Type B pancreatic cell (in vitro differentiated cells): ENCODE results near the gene CREB3L4. TPM values are rescaled to one million over a fixed set of nuclear protein-coding genes. Genes with fewer than 3 reads are reported as not detected.
A peak's percentile ranks its signal among the peaks of the same experiment; 100 is the strongest.

ENCODE experiments used
- DNase-seq: peaks from one replicate; pipeline ENCODE4 v3.0.0; 2021; ENCODE audit warnings: mixed read lengths; ENCODE audit not compliant: unreplicated experiment; ENCODE audit errors: extremely low spot score
- H3K27ac Mint-ChIP-seq: 2 replicates; pipeline ENCODE4 v1.8.0; 2021; ENCODE audit warnings: mild to moderate bottlenecking, mixed read lengths
- H3K27me3 Mint-ChIP-seq: 2 replicates; pipeline ENCODE4 v1.8.0; 2021; ENCODE audit warnings: mixed read lengths
- H3K36me3 Mint-ChIP-seq: 2 replicates; pipeline ENCODE4 v1.8.0; 2021; ENCODE audit warnings: mixed read lengths
- H3K4me1 Mint-ChIP-seq: one replicate; pipeline ENCODE4 v1.8.0; 2021; ENCODE audit warnings: mixed read lengths; ENCODE audit not compliant: unreplicated experiment
- H3K4me3 Mint-ChIP-seq: 2 replicates; pipeline ENCODE4 v1.8.0; 2021; ENCODE audit warnings: mild to moderate bottlenecking, mixed read lengths
- H3K9me3 Mint-ChIP-seq: 2 replicates; pipeline ENCODE4 v1.8.0; 2021; ENCODE audit warnings: mixed read lengths
- total RNA-seq: library from RNA; stranded (reverse); gene quantifications from 2 replicates; pipeline ENCODE4 v1.2.1, GENCODE V29; 2021; ENCODE audit warnings: low replicate concordance
- TF ChIP-seq, protein P1 (sequence below): fragments of 200-600 bp; sonication (generic); conservative IDR thresholded peaks from 2 replicates; pipeline ENCODE4 v1.5.0; 2021; ENCODE audit warnings: antibody characterized with exemption, mild to moderate bottlenecking

Gene CREB3L4
- total RNA-seq, 1 donor from 2014 or later = 31.8 TPM

DNA sequence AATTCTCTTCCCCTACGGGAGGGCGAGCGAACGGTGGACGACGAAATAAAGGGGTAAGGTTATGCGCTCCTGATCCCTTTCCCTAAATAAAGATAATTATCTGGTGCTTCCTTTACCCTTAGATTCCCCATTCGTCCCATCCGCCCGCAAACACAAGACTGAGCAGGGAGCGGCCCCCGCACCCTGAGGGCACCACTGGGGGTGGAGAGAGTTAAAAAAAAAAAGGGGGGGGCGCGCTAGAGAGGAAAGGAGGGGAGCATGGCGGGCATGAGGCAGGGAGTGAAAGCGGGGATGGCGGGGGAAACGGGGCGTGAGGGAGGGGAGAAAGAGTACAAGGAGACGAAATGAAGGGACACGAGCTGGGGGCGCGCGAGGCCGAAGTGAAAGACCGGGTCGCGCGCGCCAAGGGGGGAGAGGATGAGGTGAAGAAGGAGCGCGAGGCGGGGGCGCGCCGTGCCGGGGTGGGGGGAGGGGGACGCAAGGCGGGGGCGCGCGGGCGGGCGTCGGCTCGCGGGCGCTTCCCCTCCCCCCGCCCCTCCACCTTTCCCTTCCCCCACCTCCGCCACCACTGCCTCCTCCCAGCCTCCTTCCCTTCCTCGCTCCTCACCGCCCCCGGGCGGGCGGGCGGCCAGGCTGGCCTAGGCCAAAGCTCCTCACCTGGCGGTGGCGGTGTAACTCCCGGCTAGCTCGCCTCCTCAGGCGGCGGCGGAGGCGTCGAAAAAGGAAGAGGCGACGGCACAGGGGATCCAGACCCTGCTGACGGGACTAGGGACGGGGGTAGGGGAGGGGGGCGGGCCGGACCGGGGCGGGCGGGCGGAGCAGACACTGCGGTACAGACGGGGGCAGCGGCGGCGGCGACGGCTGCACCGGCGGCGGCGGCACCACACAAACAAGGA, 45.4 kb upstream of the CREB3L4 start:
- H3K36me3 Mint-ChIP-seq = no peaks in the 10 kb centered on the region
- no peak for DNase-seq

DNA sequence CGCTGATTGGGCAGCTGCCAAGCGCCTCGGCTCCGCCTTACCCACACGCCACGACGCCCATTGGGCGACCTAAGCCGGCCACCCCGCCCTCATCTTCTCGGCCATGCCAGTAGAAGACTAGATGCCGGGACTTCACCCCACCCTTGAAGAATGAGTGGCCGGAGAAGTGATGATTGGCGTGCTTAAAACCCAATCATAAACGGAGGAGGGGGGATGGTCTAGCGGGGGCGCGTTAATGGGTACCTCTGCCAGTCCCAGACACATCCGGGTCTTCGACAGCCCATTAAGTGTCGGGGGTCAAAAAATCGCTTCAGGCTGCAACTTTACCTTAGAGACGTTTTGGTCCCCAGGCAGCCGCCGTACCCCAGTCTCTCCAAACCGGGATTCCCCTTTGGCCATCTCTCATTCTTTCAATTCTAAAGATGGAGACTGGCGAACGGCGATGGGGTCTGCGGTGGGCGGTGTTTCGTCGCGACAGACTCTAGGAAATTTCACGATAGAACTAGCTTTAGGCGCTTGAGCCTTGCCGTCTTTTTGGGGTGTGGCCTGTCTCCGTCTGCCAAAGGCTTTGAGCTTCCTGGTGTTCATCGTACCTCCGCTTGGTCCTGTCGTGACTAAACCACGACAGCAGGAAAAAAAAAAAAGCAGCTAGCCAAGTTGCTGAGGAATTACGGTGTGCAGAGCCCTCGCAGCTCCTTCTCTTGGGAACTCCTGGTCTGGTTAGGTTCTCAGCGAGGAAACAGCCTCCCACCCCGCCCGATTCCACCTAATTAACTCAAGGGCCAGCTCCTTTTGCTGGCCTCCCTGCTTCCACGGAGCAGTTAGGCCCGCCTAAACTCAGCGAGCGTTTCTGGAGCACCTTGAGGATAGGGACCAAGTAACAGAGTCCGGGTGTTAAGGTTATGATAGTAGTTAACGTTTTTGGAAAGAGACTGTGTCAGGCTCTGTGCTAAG, 44.5 kb upstream of the CREB3L4 start, which contains the start of gene GATAD2B:
Gene GATAD2B, minus strand, starts transcription at position 1 of the 954 bp plus-strand sequence. CDS start 94,625 bp downstream, outside the sequence.
- H3K4me1 Mint-ChIP-seq = peaks cover 34% of the 10 kb centered on the region
- TF ChIP-seq, protein P1, sequence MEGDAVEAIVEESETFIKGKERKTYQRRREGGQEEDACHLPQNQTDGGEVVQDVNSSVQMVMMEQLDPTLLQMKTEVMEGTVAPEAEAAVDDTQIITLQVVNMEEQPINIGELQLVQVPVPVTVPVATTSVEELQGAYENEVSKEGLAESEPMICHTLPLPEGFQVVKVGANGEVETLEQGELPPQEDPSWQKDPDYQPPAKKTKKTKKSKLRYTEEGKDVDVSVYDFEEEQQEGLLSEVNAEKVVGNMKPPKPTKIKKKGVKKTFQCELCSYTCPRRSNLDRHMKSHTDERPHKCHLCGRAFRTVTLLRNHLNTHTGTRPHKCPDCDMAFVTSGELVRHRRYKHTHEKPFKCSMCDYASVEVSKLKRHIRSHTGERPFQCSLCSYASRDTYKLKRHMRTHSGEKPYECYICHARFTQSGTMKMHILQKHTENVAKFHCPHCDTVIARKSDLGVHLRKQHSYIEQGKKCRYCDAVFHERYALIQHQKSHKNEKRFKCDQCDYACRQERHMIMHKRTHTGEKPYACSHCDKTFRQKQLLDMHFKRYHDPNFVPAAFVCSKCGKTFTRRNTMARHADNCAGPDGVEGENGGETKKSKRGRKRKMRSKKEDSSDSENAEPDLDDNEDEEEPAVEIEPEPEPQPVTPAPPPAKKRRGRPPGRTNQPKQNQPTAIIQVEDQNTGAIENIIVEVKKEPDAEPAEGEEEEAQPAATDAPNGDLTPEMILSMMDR = no peak

More for the DNA sequence above, 45.4 kb upstream of the CREB3L4 start:
- TF ChIP-seq, protein P1 = peak; percentile 52
- peaks cover 37% of the 10 kb centered on the region for H3K4me1 Mint-ChIP-seq
- peaks cover 3% of the 10 kb centered on the region for H3K27me3 Mint-ChIP-seq
- H3K27ac Mint-ChIP-seq = peak overlapping the region; percentile 95
- H3K4me3 Mint-ChIP-seq = peak overlapping the region; percentile 96
- H3K9me3 Mint-ChIP-seq = no peaks in the 10 kb centered on the region

DNA sequence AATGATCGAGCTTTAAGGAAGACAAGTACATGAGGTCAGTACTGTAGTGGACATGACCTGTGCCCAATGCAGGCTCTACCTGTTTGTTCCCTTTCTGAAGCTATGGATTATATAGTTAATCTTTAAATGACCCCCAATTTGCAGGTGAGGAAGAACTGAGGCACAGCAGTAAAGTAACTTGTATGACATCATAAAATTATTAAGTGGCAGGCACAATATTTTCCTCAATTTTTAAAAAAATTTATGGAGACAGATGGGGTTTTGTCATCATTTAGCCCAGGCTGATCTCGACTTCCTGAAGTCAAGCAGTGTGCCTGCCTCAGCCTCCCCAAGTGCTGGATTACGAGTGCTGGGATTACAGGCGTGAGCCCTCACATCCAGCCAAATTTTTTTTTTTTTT, 41.3 kb upstream of the CREB3L4 start:
- Mint-ChIP-seq H3K4me1 (peaks cover 6% of the 10 kb centered on the region), H3K4me3 (no peak overlapping the region), H3K27ac (no peak overlapping the region), H3K36me3 (no peaks in the 10 kb centered on the region), H3K9me3 (no peaks in the 10 kb centered on the region), H3K27me3 (peaks cover 3% of the 10 kb centered on the region)
- DNase-seq = no peak
- TF ChIP-seq, protein P1 = no peak

More for the DNA sequence above, 44.5 kb upstream of the CREB3L4 start, which contains the start of gene GATAD2B:
- peak; percentile 97 for DNase-seq
- H3K9me3 Mint-ChIP-seq = no peaks in the 10 kb centered on the region
- H3K36me3 Mint-ChIP-seq = no peaks in the 10 kb centered on the region
- peak within 1 kb of the TSS; percentile 96 for H3K4me3 Mint-ChIP-seq
- H3K27me3 Mint-ChIP-seq = peaks cover 3% of the 10 kb centered on the region
- peak within 1 kb of the TSS; percentile 95 for H3K27ac Mint-ChIP-seq

DNA sequence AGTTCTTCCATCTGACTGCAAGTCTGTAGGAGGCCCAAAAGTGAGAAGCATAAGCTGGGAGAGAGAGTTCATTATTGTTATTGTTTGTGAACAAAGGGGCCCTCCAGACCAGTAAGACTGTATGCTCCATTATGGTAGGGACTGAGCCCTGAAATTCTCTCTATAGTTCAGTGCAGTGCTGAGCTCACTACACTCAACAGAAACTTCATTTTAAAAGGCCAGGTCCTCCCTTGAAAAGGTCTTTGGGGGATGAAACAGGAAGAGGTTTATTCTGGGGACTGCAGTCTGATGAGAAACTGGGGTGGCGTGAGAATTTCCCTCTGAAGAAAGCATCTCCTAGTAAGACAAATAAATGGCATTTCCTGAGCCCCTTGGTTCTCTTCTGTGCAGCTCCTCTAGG, 39.5 kb upstream of the CREB3L4 start:
- Mint-ChIP-seq H3K27ac (no peak overlapping the region), H3K36me3 (no peaks in the 10 kb centered on the region), H3K9me3 (no peaks in the 10 kb centered on the region), H3K27me3 (no peaks in the 10 kb centered on the region), H3K4me1 (peaks cover 4% of the 10 kb centered on the region), H3K4me3 (no peak overlapping the region)
- DNase-seq = no peak
- TF ChIP-seq, protein P1 = no peak

DNA sequence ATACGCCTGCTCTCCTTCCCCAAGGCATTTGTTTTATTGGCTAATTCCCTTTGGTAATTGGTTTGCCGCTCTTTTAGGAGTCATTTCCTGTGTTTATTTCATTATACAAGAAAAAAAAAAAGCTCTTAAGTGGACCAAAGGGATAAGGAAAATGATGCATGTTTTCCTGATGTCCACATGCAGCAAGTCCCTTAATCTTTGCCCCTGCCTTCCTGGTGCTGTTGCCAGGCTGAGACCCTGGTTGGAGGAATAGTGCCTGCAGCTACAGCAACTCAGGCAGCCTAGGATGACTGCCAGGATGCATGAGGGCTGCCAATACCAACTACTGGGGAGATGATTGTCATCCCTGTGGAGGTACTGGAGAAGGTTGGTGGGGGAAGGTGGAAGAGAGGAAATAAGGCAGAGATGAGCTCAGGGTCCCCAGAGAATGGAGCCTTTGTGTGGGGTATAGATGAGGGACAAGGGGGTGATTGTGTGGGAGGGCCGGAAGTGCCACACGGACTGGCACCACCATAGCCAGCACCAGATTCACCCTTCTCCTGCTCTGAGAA, 38.8 kb upstream of the CREB3L4 start:
- peaks cover 4% of the 10 kb centered on the region for H3K4me1 Mint-ChIP-seq
- H3K27ac Mint-ChIP-seq = no peak overlapping the region
- H3K9me3 Mint-ChIP-seq = no peaks in the 10 kb centered on the region
- H3K36me3 Mint-ChIP-seq = no peaks in the 10 kb centered on the region
- TF ChIP-seq, protein P1 = no peak
- no peak for DNase-seq
- H3K4me3 Mint-ChIP-seq = no peak overlapping the region
- no peaks in the 10 kb centered on the region for H3K27me3 Mint-ChIP-seq
